Superior temporal gyrus (tissue), 1 donor: ENCODE data around the gene NDUFAF2.

Source experiments
- DNase-seq: peaks from one replicate; pipeline ENCODE4 v3.0.0-alpha.2; 2016; ENCODE audit errors: extremely low spot score

Gene NDUFAF2

DNA sequence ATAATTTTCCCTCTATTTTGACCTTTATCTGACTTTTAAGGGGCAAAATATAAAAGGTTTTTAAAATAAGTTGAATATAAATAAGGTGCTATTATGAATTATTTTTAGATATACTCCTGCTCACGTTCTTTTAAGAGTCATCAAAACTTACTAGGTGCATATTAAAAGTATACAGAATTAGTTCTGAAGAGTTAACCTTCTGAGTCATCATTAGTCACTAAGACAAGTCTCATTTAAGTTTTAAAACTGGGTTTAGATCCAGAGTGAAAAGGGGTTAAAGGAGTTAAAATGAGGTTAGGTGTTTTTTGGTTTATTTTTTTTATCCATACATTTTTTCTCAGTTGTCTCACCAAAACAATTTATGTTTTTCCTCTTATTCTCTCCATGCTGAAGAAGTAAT lies 175.5 kb downstream of the NDUFAF2 start:
- no peak for DNase-seq

DNA sequence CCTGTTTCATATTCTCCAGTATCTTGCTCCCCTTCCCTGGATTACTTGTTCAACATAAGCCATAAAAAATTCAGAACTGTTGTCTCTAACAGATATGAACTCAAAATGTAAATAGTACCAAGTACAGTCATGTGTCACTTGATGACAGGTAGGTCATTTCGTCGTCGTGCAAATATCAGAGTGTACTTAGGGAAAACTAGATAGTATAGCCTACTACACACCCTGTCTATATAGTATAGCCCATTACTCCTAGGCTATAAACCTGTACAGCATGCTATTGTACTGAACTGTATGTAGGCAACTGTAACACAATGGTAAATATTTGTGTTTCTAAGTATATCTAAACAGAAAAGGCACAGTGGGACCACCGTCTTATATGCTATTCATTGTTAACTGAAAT lies 178.1 kb downstream of the NDUFAF2 start:
- no peak for DNase-seq

DNA sequence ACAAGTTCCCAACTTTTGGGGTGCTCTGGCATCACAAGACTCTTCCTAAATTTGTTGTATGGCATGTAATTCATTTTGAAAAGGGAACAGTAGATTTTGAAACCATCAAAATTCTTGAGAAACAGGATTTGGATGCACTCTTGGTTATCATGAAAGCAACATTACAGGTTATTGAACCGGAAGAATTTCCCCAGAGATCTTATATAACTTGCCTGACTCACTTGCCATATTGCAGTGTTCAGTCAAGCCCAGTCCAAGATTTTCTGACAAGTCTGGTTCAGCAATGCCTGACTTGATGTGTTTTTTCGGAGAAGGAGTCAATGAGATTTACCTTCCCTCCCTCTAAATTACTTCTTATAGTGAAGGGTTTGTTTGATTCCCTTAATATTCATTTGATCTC lies 185.3 kb downstream of the NDUFAF2 start:
- DNase-seq: no peak

DNA sequence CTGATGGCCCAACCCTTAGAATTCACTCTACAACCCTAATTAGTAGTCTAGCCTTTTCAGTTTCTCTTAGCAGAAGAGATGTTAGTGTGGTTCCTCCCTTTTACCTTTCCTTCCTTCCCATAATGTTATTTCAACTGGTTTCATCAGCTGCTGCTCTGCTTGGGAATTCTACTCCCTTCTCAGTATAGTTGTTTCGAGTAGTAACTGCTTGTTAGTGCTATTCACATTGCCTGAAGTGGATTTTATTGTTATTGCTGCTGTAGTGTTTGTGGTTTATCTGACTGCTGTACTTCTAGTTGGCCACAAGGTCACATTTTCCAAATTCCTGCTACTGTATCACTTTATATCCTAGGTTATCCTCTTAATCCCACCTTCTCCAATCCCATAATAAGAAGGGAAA lies 187.6 kb downstream of the NDUFAF2 start:
- no peak for DNase-seq

DNA sequence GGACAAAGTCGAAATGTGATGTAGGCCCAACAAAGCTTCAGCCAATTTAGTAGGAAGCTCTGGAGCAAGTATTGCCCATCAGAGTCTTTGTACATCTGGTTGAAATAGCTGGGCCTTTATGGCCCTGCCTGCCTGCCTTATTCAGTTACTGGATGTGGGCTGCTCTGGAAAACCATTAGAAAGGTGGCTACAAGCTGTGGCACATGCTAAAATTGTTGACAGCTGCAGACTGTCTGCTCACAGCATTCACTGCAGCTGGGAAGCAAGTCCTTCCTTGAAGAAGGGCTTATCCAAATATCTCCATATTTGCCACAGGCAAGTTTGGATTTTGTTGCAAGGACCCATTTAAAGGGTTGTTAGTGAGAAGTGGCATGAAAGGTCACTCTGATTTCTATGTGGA lies 192.8 kb downstream of the NDUFAF2 start:
- DNase-seq: no peak

DNA sequence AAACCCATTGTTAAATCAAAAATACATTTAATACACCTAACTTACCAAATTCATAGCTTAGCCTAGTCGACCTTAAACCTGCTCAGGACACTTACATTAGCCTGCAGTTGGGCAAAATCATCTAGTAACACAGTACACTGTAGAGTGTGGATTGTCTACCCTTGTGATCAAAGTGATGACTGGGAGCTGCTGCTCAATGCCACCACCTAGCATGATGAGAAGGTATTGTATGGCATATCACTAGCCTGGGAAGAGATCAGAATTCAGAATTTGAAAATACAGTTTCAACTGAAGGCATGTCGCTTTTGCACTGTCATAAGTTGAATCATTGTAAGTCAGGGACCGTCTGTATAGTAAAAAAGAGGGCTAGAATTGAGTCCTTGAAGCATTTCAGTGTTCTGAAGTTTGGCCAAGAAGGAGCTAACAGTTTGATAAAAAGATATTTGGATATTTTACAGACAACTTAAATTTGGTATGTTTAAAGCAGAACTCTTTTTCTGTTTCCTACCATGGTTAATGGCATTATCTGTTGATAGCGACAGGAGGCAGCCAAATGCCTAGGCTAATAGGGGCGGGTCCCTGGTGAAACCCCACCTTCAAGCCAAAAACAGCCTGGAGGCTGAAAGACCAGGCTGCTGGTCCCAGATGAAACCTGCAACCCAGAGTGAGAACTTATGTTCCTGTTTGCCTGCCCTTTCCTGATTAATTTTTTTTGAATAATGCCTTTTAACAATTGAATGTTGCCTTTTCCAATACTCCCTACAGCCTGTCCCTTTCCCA lies 194.3 kb downstream of the NDUFAF2 start:
- DNase-seq: no peak

DNA sequence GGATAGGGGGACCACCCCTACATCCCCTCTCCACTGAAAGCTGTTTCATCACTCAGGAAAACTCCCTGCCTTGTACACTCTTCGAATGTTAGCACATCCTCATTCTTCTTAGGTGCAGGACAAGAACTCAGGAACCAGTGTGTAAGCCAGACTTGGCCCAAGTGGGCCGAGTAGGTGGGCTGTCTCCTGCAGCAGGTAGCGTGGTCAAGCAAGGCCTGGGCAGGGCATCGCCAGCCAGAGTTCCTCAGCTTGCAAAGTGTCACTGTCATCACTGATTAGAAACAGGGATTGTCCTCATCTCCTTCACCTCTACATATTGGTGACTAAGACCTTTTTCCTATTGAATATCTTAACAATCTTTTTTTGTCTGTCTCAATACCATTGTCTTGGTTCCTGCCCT lies 194.9 kb downstream of the NDUFAF2 start:
- no peak for DNase-seq

DNA sequence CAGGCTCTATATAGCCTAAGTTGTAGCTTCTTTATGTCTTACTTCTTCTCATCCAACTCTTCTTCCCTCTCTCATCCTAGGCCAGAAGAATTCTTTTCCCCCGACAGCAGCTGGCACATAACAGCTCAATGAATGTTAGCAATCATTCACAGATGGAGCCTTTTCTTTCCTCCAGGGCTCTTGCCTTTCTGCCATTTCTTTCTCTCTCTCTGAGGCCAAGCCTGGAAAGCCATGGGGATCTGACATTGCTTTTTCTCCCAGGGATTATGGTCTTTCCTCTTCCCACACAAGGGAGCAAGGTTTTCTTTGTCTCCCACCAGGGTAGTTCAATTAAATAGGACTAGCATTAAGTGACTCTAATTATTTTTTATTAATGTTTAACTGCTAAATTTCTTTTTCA lies 196.8 kb downstream of the NDUFAF2 start:
- DNase-seq: no peak

DNA sequence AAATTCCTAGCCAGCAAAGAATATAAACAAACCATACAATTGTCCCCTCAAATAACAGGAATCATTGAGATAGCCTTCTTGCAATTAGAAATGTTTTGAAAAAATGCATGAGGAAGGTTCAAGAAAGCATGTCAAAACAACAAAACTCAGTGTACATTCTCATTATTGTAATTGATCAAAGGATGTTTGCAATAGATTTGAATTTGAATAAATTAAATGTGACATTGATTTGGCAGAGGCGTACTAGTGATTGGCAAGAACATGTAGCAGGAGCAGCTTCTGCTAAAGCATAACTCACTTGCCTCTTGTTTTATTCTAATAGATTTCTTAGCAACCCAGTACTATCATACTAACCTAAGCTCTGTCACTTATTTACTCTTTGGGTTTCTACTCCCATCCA lies 197.4 kb downstream of the NDUFAF2 start:
- DNase-seq: no peak

DNA sequence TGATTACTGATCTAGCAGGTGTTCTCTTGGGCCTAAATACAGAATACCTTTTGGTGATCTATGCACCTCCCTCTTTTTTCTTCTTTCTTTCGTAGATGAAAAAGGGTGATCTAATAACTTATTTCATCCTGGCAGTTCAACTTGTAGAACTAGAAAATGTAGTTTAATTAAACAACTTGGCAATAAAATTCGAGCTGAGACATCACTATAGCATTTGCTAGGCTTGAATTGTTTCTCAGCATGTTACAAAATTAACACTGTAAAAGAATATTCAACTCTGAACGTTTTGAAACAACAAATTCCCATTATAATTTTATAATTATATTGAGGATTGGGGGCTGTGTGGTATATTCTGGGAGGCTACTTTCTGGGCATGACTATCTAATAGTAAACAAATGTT lies 197.8 kb downstream of the NDUFAF2 start:
- DNase-seq: no peak

DNA sequence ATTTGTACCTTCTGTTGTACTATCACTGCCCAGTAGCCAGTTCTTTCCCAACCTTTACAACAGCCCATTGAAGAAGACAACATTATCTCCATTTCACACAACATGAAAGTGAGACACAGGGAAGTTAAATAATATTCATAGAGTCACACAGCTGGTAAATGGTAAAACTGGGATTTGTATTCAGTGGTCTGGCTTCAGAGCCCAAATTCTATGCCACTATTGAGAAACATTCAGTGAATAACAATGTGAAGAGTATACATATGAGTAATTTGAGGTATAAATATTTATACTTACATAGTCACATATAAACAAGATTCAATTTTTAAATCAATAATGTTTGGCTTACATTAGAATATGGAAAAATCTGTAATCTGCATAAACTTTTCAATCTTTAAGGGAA lies 203.5 kb downstream of the NDUFAF2 start:
- no peak for DNase-seq

DNA sequence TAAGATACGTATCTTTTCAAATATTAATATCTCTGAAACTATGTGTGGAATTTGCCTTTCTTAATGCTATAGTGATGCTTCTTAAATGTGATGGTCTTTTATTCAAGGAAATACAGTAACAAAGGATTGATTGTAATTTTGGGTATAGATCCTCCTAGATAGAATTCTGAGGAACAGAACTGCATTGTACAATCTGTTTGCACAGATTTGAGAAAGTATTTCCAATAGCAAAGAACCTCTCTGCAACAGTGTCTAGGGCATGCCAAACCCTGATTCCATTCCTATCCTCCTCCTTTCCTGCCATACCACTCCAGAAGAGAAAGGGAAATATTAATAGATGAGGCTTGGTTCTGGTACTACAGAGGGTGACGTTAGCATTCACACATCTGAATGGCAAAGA lies 206.9 kb downstream of the NDUFAF2 start:
- no peak for DNase-seq

DNA sequence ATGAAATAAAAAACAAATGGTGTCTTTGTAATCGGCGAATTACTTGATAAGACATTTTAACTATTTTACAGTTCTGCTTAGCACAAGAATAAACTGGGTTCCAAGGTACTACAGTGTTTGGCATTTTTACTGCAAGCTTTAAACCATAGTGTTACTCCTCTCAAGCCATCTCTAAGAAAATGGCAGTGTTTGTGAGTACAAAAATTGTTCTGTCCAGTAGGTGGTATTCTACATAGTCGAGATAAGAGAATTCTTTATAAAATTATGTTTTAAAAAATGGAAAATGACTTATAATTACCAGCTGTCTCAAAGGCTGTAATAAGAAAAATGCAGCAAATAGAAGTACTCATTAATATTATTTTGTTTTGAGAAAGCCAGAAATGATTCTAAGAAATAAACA lies 214.1 kb downstream of the NDUFAF2 start:
- DNase-seq: no peak

DNA sequence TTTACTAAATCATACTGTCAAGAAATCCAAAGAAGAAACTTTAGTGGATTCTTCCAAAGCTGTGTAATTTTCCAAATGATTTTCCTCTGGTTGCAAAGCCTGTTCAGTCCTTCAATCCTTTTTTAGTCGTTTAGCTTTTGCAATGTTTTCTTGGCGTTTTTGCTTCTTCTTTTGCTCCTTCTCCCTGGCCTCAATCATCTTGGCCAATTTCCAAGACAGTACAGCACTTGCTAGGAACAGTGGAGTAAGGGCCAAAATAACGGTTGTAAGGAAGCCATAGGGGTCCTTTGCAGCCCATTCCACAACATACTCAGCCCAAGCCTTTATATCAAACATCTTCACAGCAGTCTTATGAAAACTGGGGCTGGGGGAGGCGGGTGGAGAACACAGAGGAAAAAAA lies 214.8 kb downstream of the NDUFAF2 start:
- no peak for DNase-seq

DNA sequence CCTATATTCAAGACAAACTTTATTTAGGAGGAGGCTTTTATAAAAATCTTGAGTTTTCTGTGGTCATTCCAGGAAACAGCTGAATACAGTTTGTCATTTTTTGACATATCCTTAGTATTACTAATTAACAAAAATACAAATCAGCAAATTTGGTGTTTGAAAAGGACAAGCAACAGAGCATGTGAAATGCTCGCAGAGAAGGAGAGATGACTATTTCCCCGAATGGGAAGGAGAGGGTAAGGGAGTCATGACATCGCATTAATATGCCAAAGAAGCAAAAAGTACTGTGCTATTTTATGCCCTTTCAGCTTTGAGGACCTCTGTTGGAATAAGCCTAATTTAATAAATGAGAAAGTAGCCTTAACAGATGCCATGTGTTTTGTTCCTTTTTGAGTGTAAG lies 215.5 kb downstream of the NDUFAF2 start:
- DNase-seq: no peak

DNA sequence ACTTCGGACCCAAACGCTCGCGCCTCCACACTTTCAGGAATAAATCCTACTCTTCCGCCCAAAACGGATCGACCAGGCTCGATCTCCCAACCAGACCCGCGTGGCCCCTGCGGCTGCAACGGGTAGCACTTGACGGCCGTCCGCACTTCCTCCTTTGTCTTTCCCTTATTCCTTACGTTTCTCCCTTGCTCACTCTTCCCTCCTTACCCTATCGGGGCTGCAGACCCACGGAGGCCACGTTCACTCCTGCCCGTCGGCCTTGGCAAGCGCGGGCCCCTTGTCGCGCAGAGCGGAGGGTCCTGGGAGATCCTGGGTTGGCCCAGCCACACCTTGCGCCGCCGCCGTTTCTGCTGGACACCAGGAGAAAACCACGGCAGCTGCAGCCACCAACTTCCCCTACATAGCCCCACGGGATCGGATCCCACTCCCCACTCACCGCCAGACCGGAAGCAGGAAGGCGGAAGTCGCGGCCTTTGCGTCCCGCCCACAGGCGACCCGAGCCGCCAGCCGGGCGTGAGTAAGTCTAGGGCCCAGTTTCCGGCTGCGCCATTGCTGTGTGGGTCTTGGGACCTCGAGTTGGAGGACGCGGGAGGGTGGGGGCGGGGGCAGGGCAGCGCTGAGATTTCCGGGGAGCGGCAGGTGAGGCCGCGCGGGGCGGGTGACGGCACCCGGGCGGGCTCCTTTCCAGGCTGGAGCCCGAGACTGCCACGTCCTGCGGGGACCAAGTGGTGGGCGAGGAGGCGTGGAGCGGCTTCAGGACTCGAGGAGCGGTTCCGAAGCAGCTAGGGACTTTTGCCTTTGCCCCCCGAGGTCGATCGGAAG lies 217.2 kb downstream of the NDUFAF2 start, which contains the start of gene SMIM15:
TSS of gene SMIM15 (minus strand) at position 459 of the 822 bp plus-strand sequence. CDS start 2,297 bp downstream, outside the sequence.
- peak; percentile 85 for DNase-seq

DNA sequence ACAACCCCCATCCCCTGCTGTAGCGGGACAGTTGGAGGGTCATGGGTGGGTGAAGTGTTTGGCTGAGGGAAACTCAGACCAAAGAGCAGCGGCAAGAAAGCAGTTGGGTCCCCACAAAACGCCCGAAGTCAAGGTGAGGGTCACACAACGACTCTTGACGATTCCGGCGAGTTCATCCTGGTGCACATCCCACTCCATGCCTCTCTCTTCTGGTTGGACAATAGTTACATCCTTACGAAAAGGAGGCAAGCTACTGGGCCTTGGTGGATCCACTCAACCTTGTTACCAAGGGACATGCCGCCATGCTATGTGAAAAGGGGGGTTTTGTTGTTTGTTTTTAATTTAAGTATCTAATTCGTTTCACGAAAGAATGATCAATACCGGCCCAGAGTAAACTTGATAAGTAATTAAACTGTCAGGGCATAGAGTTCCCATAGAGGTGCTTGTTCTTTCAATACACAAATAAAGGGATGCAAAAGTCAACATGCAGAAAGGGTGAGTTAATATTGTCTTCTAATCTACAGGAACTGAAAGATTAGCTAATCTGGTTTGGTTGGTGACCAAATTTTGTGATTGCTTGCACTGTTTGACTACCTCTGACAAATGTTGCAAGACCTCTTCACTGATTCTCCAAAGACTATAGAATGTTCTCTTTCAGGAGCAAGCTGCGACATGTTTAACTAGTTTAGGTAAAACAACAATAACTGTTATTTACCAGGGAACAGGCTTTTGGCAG lies 218.0 kb downstream of the NDUFAF2 start:
- peak; percentile 45 for DNase-seq

DNA sequence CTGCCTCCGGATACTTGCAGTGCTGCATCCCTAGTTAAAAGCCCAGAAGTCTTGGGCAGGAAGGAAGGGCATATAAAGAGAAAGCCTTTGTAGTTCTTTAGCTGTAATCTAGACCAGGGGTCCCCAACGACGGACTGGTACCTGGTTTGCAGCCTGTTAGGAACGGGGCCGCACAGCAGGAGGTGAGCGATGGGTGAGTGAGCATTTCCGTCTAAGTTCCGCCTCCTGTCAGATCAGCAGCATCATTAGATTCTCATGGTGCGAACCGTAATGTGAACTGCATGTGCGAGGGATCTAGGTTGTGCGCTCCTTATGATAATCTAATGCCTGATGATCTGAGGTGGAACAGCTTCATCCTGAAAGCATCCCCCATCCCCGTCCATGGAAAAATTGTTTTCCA lies 218.9 kb downstream of the NDUFAF2 start:
- no peak for DNase-seq

DNA sequence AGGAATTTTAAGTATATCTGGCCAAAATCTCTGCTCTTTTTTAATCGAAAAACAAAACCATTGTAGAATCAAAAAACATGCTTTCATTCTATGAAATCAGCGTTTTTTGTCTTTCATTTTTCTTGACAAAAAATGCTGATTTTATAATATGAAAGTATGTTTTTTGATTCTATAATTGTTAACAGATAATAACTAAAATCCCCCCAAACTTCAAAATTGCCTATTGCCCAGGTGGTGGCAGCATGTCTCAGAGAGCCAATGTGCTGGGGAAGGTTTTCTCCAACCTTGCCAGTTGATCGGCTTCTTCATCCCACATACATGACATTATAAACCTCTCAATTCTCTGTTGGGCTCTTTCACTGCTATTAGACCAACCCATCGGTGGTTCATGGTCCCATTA lies 222.4 kb downstream of the NDUFAF2 start:
- DNase-seq: peak; percentile 73

DNA sequence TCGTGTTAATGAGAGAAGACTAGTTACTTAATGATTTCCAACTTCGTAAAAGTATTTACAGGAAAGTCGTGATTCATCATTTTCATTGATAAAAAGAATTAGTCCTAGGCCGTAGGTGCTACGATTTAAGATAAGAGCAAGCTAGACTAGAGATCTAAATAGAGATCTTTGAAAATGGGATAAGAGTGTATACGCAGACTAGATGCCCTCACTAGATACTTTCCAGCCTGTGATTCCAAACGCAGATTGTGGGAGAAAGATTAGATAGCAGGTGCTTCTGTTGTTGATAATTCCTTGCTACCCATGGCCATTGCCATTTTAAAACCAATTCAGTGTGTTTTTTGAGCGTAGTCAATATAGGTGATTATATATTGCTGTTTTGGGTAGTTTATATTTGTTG lies 223.9 kb downstream of the NDUFAF2 start:
- no peak for DNase-seq

DNA sequence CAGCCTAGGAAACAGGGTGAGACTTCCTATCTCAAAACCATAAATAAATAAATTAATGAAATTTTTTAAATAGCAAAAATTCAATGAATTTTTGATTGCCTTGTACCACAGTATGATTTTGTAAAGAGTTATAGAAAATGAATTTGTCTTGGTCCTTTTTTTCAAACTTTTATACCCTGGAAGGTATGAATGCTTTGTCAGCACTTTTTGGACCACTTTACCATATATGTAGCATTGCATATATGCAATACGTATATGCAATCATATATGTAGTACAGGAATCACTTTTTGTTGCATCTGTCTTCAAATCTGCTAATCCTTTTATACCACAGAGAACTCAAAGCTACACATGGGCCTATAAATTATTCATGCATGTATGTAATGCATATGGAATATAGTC lies 226.5 kb downstream of the NDUFAF2 start:
- DNase-seq: no peak

DNA sequence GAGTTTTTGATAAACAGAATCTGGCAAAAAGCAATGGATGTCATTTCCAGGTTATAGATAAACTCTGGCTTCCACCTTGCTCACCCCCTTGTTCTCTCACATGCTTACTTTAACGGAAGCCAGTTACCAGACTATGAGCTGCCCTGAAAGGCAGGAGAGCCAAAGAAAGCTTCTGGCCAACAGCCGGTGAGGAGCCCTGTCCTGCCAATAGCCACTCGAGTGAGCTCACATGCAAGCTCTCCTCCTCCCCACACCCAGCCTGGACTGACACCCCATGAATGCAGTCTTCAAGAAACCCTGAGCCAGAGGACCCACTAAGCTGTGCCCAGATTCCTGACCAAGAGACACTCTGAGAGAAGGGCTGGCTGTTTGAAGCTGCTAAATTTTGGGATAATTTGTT lies 231.6 kb downstream of the NDUFAF2 start:
- DNase-seq: no peak
